Fibroblast of pulmonary artery (primary cell): ENCODE results near the gene TBP.
A peak's percentile ranks its signal among the peaks of the same experiment; 100 is the strongest.
"Not testable (repeated sequence)": the region's sequence is repeated elsewhere in the genome, so short reads cannot be mapped to it uniquely, and the experiment has no call there.

ENCODE experiments used
- DNase-seq: peaks from one replicate; pipeline ENCODE4 v3.0.0-alpha.2; 2010; ENCODE audit warnings: low read depth
- H3K4me3 ChIP-seq: replicated peaks from 2 replicates; pipeline ENCODE4 v1.5.1; 2011; ENCODE audit warnings: low read depth, mild to moderate bottlenecking, control low read depth, low read length, moderate library complexity
- TF ChIP-seq, protein P1 (sequence below): IDR thresholded peaks from 2 replicates; pipeline ENCODE4 v1.5.1; 2011; ENCODE audit warnings: mild to moderate bottlenecking, control low read depth, low read length, inconsistent platforms; ENCODE audit errors: missing control alignments

TBP gene

DNA sequence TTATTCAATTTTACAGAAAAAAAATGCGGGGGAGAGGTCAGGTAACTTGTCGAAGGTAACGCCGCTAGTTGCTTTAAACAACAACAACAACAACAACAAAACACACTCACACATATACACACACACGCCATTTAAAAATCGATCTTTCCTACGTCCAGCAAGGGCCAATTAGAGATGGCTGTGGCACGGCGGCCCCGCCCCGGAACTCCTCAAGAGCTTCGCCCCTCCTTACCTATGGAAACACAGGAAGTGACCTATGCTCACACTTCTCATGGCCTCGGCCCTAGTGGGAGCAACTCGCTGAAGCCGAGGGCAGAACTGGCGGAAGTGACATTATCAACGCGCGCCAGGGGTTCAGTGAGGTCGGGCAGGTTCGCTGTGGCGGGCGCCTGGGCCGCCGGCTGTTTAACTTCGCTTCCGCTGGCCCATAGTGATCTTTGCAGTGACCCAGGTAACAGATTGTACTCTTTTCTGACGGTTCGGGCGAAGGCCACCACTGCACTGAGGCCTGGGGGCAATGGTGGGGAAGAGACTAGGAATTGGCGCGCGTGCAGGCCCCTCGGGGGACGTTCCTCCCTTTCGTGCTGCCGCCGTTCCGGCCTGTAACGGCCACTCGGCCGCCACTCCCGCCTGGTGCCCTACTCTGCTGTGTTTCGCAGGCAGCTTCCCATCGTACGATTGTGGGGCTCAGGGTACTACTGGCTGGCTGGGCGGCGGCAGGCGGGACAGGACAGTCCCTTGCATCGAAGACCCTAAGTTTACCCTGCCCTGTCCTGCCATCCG is at the start of gene TBP:
TSS of gene TBP (plus strand) at position 357 of the 783 bp plus-strand sequence. CDS start 2,661 bp downstream, outside the sequence.
- peak within 1 kb of the TSS; percentile 95 for H3K4me3 ChIP-seq
- TF ChIP-seq, protein P1, sequence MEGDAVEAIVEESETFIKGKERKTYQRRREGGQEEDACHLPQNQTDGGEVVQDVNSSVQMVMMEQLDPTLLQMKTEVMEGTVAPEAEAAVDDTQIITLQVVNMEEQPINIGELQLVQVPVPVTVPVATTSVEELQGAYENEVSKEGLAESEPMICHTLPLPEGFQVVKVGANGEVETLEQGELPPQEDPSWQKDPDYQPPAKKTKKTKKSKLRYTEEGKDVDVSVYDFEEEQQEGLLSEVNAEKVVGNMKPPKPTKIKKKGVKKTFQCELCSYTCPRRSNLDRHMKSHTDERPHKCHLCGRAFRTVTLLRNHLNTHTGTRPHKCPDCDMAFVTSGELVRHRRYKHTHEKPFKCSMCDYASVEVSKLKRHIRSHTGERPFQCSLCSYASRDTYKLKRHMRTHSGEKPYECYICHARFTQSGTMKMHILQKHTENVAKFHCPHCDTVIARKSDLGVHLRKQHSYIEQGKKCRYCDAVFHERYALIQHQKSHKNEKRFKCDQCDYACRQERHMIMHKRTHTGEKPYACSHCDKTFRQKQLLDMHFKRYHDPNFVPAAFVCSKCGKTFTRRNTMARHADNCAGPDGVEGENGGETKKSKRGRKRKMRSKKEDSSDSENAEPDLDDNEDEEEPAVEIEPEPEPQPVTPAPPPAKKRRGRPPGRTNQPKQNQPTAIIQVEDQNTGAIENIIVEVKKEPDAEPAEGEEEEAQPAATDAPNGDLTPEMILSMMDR = no peak

DNA sequence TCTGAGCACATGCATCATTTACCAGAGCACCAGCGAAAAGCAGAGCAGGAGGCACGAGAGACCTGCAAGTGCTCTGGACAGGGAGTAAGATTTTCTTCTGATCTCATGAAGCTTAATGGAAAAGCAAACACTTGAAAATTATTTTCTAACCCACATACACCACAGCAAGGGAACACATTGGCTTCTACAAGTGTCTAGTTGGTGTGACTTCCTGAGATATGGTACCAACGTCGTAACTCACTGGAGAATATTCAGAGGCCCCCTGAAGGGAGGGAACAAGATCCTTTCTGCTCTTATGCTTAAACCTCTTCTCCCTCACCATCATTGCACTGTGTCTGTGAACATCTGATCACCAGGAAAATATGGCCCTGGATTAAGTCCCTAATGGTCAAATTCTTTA is 49.7 kb upstream of the TBP start:
- TF ChIP-seq, protein P1 = no peak
- no peak for DNase-seq
- H3K4me3 ChIP-seq = no peak overlapping the region

More for the DNA sequence above, at the start of gene TBP:
- DNase-seq = peak; percentile 99

DNA sequence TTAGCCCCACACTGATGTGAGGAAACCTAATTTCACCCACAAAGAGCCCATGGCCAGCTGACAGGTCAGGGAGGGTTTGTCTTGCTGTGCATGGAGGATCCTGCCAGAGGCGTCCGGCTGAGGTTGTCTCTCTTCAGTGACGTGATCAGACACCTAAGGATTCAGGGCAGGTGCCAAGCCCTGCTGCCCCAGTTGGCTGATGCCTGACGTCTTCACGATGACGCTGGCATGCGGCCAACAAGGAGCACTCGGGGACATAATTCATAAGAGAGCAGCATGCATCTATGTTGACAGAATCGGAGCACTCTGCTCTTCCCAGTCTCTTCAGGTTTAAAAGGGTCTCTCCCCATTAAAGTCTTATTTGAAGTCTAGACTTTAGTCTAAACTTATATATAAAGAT is 48.9 kb upstream of the TBP start:
- DNase-seq = no peak
- no peak overlapping the region for H3K4me3 ChIP-seq
- TF ChIP-seq, protein P1 = no peak

DNA sequence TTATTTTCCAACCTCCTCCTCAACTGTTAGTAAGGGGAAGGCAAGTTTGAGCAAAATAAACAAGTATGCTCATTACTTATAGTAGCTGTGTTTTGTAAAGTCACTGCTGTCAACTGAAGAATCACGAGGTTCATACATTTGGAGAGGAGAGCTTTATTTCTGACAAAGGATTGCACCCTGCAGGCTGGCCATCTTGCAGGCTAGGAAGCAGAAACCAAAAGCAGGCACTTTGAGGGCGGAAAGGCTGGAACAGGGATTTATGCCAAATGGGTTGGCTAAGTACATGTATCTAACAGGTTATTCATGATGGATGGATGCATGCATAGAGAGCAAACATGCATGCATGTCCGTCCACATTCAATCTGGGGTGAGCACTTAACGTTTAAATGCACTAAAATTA is 47.7 kb upstream of the TBP start:
- TF ChIP-seq, protein P1 = no peak
- H3K4me3 ChIP-seq = no peak overlapping the region
- DNase-seq = no peak

DNA sequence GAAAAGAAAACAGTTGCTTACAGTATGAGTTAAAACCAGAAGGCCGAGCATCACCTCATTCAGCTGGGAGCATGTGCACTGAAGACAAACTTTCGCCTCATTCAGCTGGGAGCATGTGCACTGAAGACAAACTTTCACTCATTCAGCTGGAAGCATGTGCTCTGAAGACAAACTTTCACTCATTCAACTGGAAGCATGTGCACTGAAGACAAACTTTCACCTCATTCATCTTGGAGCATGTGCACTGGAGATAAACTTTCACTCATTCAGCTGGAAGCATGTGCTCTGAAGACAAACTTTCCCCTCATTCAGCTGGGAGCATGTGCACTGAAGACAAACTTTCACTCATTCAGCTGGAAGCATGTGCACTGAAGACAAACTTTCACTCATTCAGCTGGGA is 46.4 kb upstream of the TBP start:
- H3K4me3 ChIP-seq, DNase-seq: not testable (repeated sequence)

DNA sequence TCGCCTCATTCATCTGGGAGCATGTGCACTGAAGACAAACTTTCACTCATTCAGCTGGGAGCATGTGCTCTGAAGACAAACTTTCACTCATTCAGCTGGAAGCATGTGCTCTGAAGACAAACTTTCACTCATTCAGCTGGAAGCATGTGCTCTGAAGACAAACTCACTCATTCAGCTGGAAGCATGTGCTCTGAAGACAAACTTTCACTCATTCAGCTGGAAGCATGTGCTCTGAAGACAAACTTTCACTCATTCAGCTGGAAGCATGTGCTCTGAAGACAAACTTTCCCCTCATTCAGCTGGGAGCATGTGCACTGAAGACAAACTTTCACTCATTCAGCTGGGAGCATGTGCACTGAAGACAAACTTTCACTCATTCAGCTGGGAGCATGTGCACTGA is 45.9 kb upstream of the TBP start:
- DNase-seq = not testable (repeated sequence)

DNA sequence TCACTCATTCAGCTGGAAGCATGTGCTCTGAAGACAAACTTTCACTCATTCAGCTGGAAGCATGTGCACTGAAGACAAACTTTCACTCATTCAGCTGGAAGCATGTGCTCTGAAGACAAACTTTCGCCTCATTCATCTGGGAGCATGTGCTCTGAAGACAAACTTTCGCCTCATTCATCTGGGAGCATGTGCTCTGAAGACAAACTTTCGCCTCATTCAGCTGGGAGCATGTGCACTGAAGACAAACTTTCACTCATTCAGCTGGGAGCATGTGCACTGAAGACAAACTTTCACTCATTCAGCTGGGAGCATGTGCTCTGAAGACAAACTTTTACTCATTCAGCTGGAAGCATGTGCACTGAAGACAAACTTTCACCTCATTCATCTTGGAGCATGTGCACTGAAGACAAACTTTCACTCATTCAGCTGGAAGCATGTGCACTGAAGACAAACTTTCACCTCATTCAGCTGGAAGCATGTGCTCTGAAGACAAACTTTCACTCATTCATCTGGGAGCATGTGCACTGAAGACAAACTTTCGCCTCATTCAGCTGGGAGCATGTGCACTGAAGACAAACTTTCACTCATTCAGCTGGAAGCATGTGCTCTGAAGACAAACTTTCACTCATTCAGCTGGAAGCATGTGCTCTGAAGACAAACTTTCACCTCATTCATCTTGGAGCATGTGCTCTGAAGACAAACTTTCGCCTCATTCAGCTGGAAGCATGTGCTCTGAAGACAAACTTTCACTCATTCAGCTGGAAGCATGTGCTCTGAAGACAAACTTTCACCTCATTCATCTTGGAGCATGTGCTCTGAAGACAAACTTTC is 45.1 kb upstream of the TBP start:
- not testable (repeated sequence) for DNase-seq, H3K4me3 ChIP-seq

More for the DNA sequence above, 45.9 kb upstream of the TBP start:
- not testable (repeated sequence) for H3K4me3 ChIP-seq

DNA sequence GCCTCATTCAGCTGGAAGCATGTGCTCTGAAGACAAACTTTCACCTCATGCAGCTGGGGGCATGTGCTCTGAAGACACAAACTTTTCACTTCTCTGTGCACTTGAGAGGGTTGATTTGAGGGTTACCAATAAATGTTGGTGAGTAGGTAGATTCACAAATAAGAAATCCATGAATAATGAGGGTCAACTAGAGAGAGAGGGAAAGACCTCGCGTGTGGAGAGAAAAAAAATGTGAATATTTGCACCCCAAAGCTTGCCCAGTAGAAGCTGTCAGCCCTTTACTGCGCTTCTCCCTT is 44.5 kb upstream of the TBP start:
- no peak for DNase-seq
- no peak overlapping the region for H3K4me3 ChIP-seq
- TF ChIP-seq, protein P1 = no peak
